WTC11 (cell line): Measurements from ENCODE around the gene LAMC3. TPM values are rescaled to one million over a fixed set of nuclear protein-coding genes. Genes with fewer than 3 reads are reported as not detected.

ENCODE experiments used
- ATAC-seq: fragments of 200-7000 bp; cut with Tn5 transposase; 2 replicates; pipeline ENCODE4 v1.10.0; 2021; ENCODE audit warnings: mild to moderate bottlenecking, moderate library complexity
- CTCF ChIA-PET: fragments of 300-600 bp; sonication (Branson Sonifier 250); formaldehyde crosslinking; loops from one replicate; lab custom pipeline; 2021; ENCODE audit warnings: antibody characterized with exemption; lab: Charles Lee
- POLR2A ChIA-PET: fragments of 350-600 bp; sonication (Branson Sonifier 250); formaldehyde crosslinking; loops from one replicate; lab custom pipeline; 2021; ENCODE audit warnings: antibody characterized with exemption; lab: Charles Lee
- DNase-seq: peaks from one replicate; pipeline ENCODE4 v3.0.0; 2021; ENCODE audit warnings: low spot score
- H3K27ac Mint-ChIP-seq: 2 replicates; pipeline ENCODE4 v1.8.0; 2021; ENCODE audit warnings: mixed read lengths
- H3K27me3 Mint-ChIP-seq: 2 replicates; pipeline ENCODE4 v1.8.0; 2021; ENCODE audit warnings: low read depth, mild to moderate bottlenecking, moderate library complexity, mixed read lengths
- H3K36me3 Mint-ChIP-seq: 2 replicates; pipeline ENCODE4 v1.8.0; 2021; ENCODE audit warnings: mixed read lengths
- H3K4me1 Mint-ChIP-seq: 2 replicates; pipeline ENCODE4 v1.8.0; 2022; ENCODE audit warnings: mixed read lengths
- H3K4me3 Mint-ChIP-seq: 2 replicates; pipeline ENCODE4 v1.8.0; 2021; ENCODE audit warnings: mild to moderate bottlenecking, moderate library complexity, mixed read lengths
- H3K9me3 Mint-ChIP-seq: 2 replicates; pipeline ENCODE4 v1.8.0; 2021; ENCODE audit warnings: mixed read lengths
- ATF3 ChIP-seq: sonication (generic); formaldehyde crosslinking; conservative IDR thresholded peaks from 2 replicates; pipeline ENCODE4 v1.8.1; 2022; ENCODE audit warnings: mild to moderate bottlenecking, missing genetic modification reagents
- CBFB ChIP-seq: sonication (generic); formaldehyde crosslinking; IDR thresholded peaks from 2 replicates; pipeline ENCODE4 v1.8.1; 2022; ENCODE audit warnings: mild to moderate bottlenecking, low read depth, missing genetic modification reagents
- CREM ChIP-seq: sonication (generic); formaldehyde crosslinking; IDR thresholded peaks from 2 replicates; pipeline ENCODE4 v1.8.1; 2022; ENCODE audit warnings: mild to moderate bottlenecking, missing genetic modification reagents, moderate library complexity
- ELF4 ChIP-seq: sonication (generic); formaldehyde crosslinking; IDR thresholded peaks from 2 replicates; pipeline ENCODE4 v1.8.1; 2022; ENCODE audit warnings: low read depth, mild to moderate bottlenecking, moderate library complexity, missing genetic modification reagents
- EMX1 ChIP-seq: fragments of 250-450 bp; sonication (Bioruptor Pico); IDR thresholded peaks from 2 replicates; pipeline ENCODE4 v1.8.0; 2021; ENCODE audit warnings: mild to moderate bottlenecking
- ESRRA ChIP-seq: sonication (generic); formaldehyde crosslinking; IDR thresholded peaks from 2 replicates; pipeline ENCODE4 v1.8.1; 2022; ENCODE audit warnings: mild to moderate bottlenecking, missing genetic modification reagents, borderline replicate concordance
- ETV6 ChIP-seq: sonication (generic); formaldehyde crosslinking; IDR thresholded peaks from 2 replicates; pipeline ENCODE4 v1.8.1; 2022; ENCODE audit warnings: mild to moderate bottlenecking, missing genetic modification reagents
- FOXJ3 ChIP-seq: sonication (generic); formaldehyde crosslinking; IDR thresholded peaks from 2 replicates; pipeline ENCODE4 v1.9.0; 2021; ENCODE audit warnings: missing genetic modification reagents, mild to moderate bottlenecking, borderline replicate concordance
- FOXP1 ChIP-seq: sonication (generic); formaldehyde crosslinking; IDR thresholded peaks from 2 replicates; pipeline ENCODE4 v1.8.0; 2022; ENCODE audit warnings: missing genetic modification reagents, mild to moderate bottlenecking, moderate library complexity, borderline replicate concordance
- KAT7 ChIP-seq: sonication (generic); formaldehyde crosslinking; IDR thresholded peaks from 2 replicates; pipeline ENCODE4 v1.8.1; 2023; ENCODE audit warnings: missing genetic modification reagents, mild to moderate bottlenecking, borderline replicate concordance
- MLX ChIP-seq: sonication (generic); formaldehyde crosslinking; IDR thresholded peaks from 2 replicates; pipeline ENCODE4 v1.8.1; 2023; ENCODE audit warnings: mild to moderate bottlenecking, missing genetic modification reagents, moderate library complexity
- MYBL2 ChIP-seq: sonication (generic); formaldehyde crosslinking; IDR thresholded peaks from 2 replicates; pipeline ENCODE4 v1.8.1; 2023; ENCODE audit warnings: mild to moderate bottlenecking, moderate library complexity, missing genetic modification reagents
- NFYB ChIP-seq: sonication (generic); formaldehyde crosslinking; conservative IDR thresholded peaks from 2 replicates; pipeline ENCODE4 v1.8.0; 2022; ENCODE audit warnings: low read depth, missing genetic modification reagents
- PRDM15 ChIP-seq: sonication (generic); formaldehyde crosslinking; IDR thresholded peaks from 2 replicates; pipeline ENCODE4 v1.8.0; 2022; ENCODE audit warnings: missing genetic modification reagents
- PRRX2 ChIP-seq: fragments of 250-450 bp; sonication (Bioruptor Pico); IDR thresholded peaks from 2 replicates; pipeline ENCODE4 v1.8.0; 2021; ENCODE audit warnings: mild to moderate bottlenecking
- RORB ChIP-seq: fragments of 250-450 bp; sonication (Bioruptor Pico); IDR thresholded peaks from 2 replicates; pipeline ENCODE4 v1.9.0; 2021; ENCODE audit warnings: mild to moderate bottlenecking
- SMAD4 ChIP-seq: sonication (generic); formaldehyde crosslinking; IDR thresholded peaks from 2 replicates; pipeline ENCODE4 v1.8.0; 2022; ENCODE audit warnings: mild to moderate bottlenecking, missing genetic modification reagents
- TEAD1 ChIP-seq: sonication (generic); formaldehyde crosslinking; IDR thresholded peaks from 2 replicates; pipeline ENCODE4 v1.8.0; 2022; ENCODE audit warnings: mild to moderate bottlenecking, missing genetic modification reagents
- TEAD4 ChIP-seq: sonication (generic); formaldehyde crosslinking; IDR thresholded peaks from 2 replicates; pipeline ENCODE4 v1.8.0; 2022; ENCODE audit warnings: mild to moderate bottlenecking, missing genetic modification reagents
- ZBTB21 ChIP-seq: sonication (generic); formaldehyde crosslinking; IDR thresholded peaks from 2 replicates; pipeline ENCODE4 v1.8.1; 2023; ENCODE audit warnings: mild to moderate bottlenecking, missing genetic modification reagents, borderline replicate concordance
- ZNF232 ChIP-seq: sonication (generic); formaldehyde crosslinking; IDR thresholded peaks from 2 replicates; pipeline ENCODE4 v1.8.0; 2022; ENCODE audit warnings: mild to moderate bottlenecking, missing genetic modification reagents
- ZNF263 ChIP-seq: sonication (generic); formaldehyde crosslinking; IDR thresholded peaks from 2 replicates; pipeline ENCODE4 v1.8.1; 2022; ENCODE audit warnings: low read depth, mild to moderate bottlenecking, moderate library complexity, missing genetic modification reagents
- ZNF416 ChIP-seq: fragments of 250-450 bp; sonication (Bioruptor Pico); IDR thresholded peaks from 2 replicates; pipeline ENCODE4 v1.9.0; 2021; ENCODE audit warnings: mild to moderate bottlenecking, inconsistent platforms
- ZNF425 ChIP-seq: fragments of 250-450 bp; sonication (Bioruptor Pico); conservative IDR thresholded peaks from 2 replicates; pipeline ENCODE4 v1.9.0; 2021; ENCODE audit warnings: mild to moderate bottlenecking
- ZNF512 ChIP-seq: sonication (generic); formaldehyde crosslinking; IDR thresholded peaks from 2 replicates; pipeline ENCODE4 v1.8.1; 2022; ENCODE audit warnings: missing genetic modification reagents, borderline replicate concordance
- total RNA-seq: library from RNA; stranded (reverse); gene quantifications from 3 replicates; pipeline ENCODE4 v1.2.3, GENCODE V29; 2021

LAMC3 gene
- total RNA-seq, 1 experiment from 2014 or later = 50.9 TPM

GRCh38 chr9:131122158-131122557 lies 113.2 kb downstream of the LAMC3 start (continued):
- TF ChIP-seq ZBTB21 (CRISPR knock-in tag) = no peak
- TF ChIP-seq ELF4 (CRISPR knock-in tag) = no peak
- no peak for TF ChIP-seq EMX1 (CRISPR knock-in tag)

GRCh38 chr9:131125038-131125287 lies 116.0 kb downstream of the LAMC3 start:
- ChIA-PET POLR2A (interaction anchor here (0.8 to 1.3 kb wide), 6 partner anchors 11 to 29 kb away, joined by 3 to 8 read pairs (median 6); partner anchors contain the start of gene AIF1L), CTCF (interaction anchor here (0.5 to 2.2 kb wide), 8 partner anchors 14 to 212 kb away, joined by 3 to 10 read pairs (median 6); partner anchors contain the start of gene AIF1L)
- ATAC-seq (peak; percentile 10), DNase-seq (no peak)
- H3K4me1 Mint-ChIP-seq = peaks cover 10% of the 10 kb centered on the region
- H3K27ac Mint-ChIP-seq = peak overlapping the region; percentile 100
- no peak for TF ChIP-seq RORB (CRISPR knock-in tag)
- no peak for TF ChIP-seq ZNF263 (CRISPR knock-in tag)
- TF ChIP-seq MLX (CRISPR knock-in tag) = no peak
- TF ChIP-seq ZNF232 (CRISPR knock-in tag) = no peak
- no peak for TF ChIP-seq CREM
- no peak for TF ChIP-seq ATF3 (CRISPR knock-in tag)
- TF ChIP-seq MYBL2 (CRISPR knock-in tag) = no peak
- TF ChIP-seq CBFB (CRISPR knock-in tag) = no peak
- TF ChIP-seq KAT7 (CRISPR knock-in tag) = no peak
- TF ChIP-seq ZNF512 (CRISPR knock-in tag) = no peak
- TF ChIP-seq PRRX2 (CRISPR knock-in tag) = no peak; the same call in 1 of the 2 replicates
- H3K36me3 Mint-ChIP-seq = peaks cover 41% of the 10 kb centered on the region
- H3K9me3 Mint-ChIP-seq = no peaks in the 10 kb centered on the region
- H3K4me3 Mint-ChIP-seq = peak overlapping the region; percentile 99
- H3K27me3 Mint-ChIP-seq = peaks cover 3% of the 10 kb centered on the region; the same call in 1 of the 2 replicates

- H3K4me3 Mint-ChIP-seq = peak within 1 kb of the TSS; percentile 99
- DNase-seq (peak; percentile 99), ATAC-seq (peak; percentile 100)
- peaks cover 10% of the 10 kb centered on the region for H3K4me1 Mint-ChIP-seq
- peaks cover 3% of the 10 kb centered on the region; the same call in 1 of the 2 replicates for H3K27me3 Mint-ChIP-seq
- H3K9me3 Mint-ChIP-seq = no peaks in the 10 kb centered on the region
- peaks cover 38% of the 10 kb centered on the region for H3K36me3 Mint-ChIP-seq
- POLR2A ChIA-PET = interaction anchor here (0.8 to 1.3 kb wide), 7 partner anchors 12 to 29 kb away, joined by 3 to 8 read pairs (median 5); partner anchors contain the start of gene AIF1L
- CTCF ChIA-PET = interaction anchor here (0.7 to 2.2 kb wide), 8 partner anchors 14 to 211 kb away, joined by 3 to 10 read pairs (median 6); partner anchors contain the start of gene AIF1L
- H3K27ac Mint-ChIP-seq = peak within 1 kb of the TSS; percentile 100
- TF ChIP-seq ETV6 (no peak; the same call in 1 of the 2 replicates), FOXP1 (CRISPR knock-in tag) (peak; percentile 80; the same call in 1 of the 2 replicates), PRDM15 (CRISPR knock-in tag) (no peak), NFYB (CRISPR knock-in tag) (peak; percentile 81), ZNF425 (CRISPR knock-in tag) (no peak), ZNF416 (CRISPR knock-in tag) (peak; percentile 62; the same call in 1 of the 2 replicates), TEAD1 (CRISPR knock-in tag) (peak; percentile 85; the same call in 1 of the 2 replicates), ZNF263 (CRISPR knock-in tag) (no peak), TEAD4 (CRISPR knock-in tag) (no peak), ESRRA (CRISPR knock-in tag) (no peak), FOXJ3 (CRISPR knock-in tag) (no peak), SMAD4 (CRISPR knock-in tag) (no peak)
Measured at GRCh38 chr9:131125288-131126058, 116.5 kb downstream of the LAMC3 start, which contains the start of gene NUP214. Gene NUP214 (plus strand): TSS chr9:131125586. CDS start chr9:131125705, 119 bp downstream.
